Neural cell (in vitro differentiated cells): ENCODE data around the gene CD52. TPM values are rescaled to one million over a fixed set of nuclear protein-coding genes. Genes with fewer than 3 reads are reported as not detected.

Source experiments
- H2AFZ ChIP-seq: fragments of 200-600, 300-800 bp; sonication (generic), shearing (Covaris generic); 2 replicates; pipeline ENCODE4 v1.6.0; 2014; ENCODE audit warnings: low read depth, mild to moderate bottlenecking, antibody characterized with exemption, low read length, moderate library complexity
- H3F3A ChIP-seq: fragments of 200-600 bp; shearing (Covaris generic); 2 replicates; pipeline ENCODE4 v1.6.1; 2016; ENCODE audit warnings: mild to moderate bottlenecking, moderate library complexity, mixed read lengths, antibody characterized with exemption, low read length; ENCODE audit not compliant: insufficient read depth, poor library complexity, severe bottlenecking
- H3K27ac ChIP-seq: fragments of 200-600, 300-800 bp; sonication (generic), shearing (Covaris generic); 2 replicates; pipeline ENCODE4 v1.5.1; 2014; ENCODE audit warnings: mild to moderate bottlenecking, low read length, moderate library complexity
- H3K27me3 ChIP-seq: fragments of 300-800, 200-600 bp; sonication (generic), shearing (Covaris generic); 2 replicates; pipeline ENCODE4 v1.6.0; 2014; ENCODE audit warnings: mild to moderate bottlenecking, low read depth, low read length, moderate library complexity; ENCODE audit not compliant: insufficient read depth
- H3K36me3 ChIP-seq: fragments of 300-800, 200-600 bp; sonication (generic), shearing (Covaris generic); 2 replicates; pipeline ENCODE4 v1.5.1; 2014; ENCODE audit warnings: mild to moderate bottlenecking, antibody characterized with exemption, low read length, moderate library complexity; ENCODE audit not compliant: insufficient read depth
- H3K4me2 ChIP-seq: fragments of 300-800, 200-600 bp; sonication (generic), shearing (Covaris generic); 2 replicates; pipeline ENCODE4 v1.6.0; 2014; ENCODE audit warnings: mild to moderate bottlenecking, low read length
- H3K4me3 ChIP-seq: fragments of 300-800, 200-600 bp; sonication (generic), shearing (Covaris generic); 2 replicates; pipeline ENCODE4 v1.5.1; 2014; ENCODE audit warnings: mild to moderate bottlenecking, low read length, moderate library complexity
- H3K79me2 ChIP-seq: fragments of 200-600 bp; shearing (Covaris generic); replicated peaks from 2 replicates; pipeline ENCODE4 v1.6.0; 2014; ENCODE audit warnings: mild to moderate bottlenecking, low read length, moderate library complexity; ENCODE audit not compliant: insufficient read depth
- H3K9ac ChIP-seq: fragments of 300-800, 200-600 bp; sonication (generic), shearing (Covaris generic); 2 replicates; pipeline ENCODE4 v1.6.1; 2016; ENCODE audit warnings: mild to moderate bottlenecking, low read length, mixed read lengths
- H3K9me2 ChIP-seq: fragments of 200-600 bp; shearing (Covaris generic); 2 replicates; pipeline ENCODE4 v1.6.1; 2016; ENCODE audit warnings: mild to moderate bottlenecking, low read length, mixed read lengths; ENCODE audit not compliant: insufficient read depth
- H3K9me3 ChIP-seq: fragments of 200-600, 300-800 bp; sonication (generic), shearing (Covaris generic); 2 replicates; pipeline ENCODE4 v1.6.1; 2016; ENCODE audit warnings: mild to moderate bottlenecking, mixed run types, low read length, moderate library complexity, mixed read lengths
- H4K20me1 ChIP-seq: fragments of 200-600 bp; shearing (Covaris generic); 2 replicates; pipeline ENCODE4 v1.6.1; 2016; ENCODE audit warnings: mild to moderate bottlenecking, mixed run types; ENCODE audit not compliant: insufficient read depth
- EP300 ChIP-seq: fragments of 450-650 bp; conservative IDR thresholded peaks from 2 replicates; pipeline ENCODE4 v1.6.1; 2014; ENCODE audit warnings: antibody characterized with exemption, mild to moderate bottlenecking, moderate library complexity; ENCODE audit not compliant: poor library complexity, severe bottlenecking
- MXI1 ChIP-seq: fragments of 450-650 bp; conservative IDR thresholded peaks from 2 replicates; pipeline ENCODE4 v1.6.1; 2014; ENCODE audit warnings: antibody characterized with exemption, mild to moderate bottlenecking; ENCODE audit not compliant: poor library complexity, severe bottlenecking
- RAD21 ChIP-seq: fragments of 450-650 bp; conservative IDR thresholded peaks from 2 replicates; pipeline ENCODE4 v1.6.1; 2014; ENCODE audit warnings: antibody characterized with exemption, mild to moderate bottlenecking, moderate library complexity
- polyA plus RNA-seq: library from polyadenylated mRNA; depleted of rRNA; stranded (reverse); fragments of >200 nt; gene quantifications from 2 replicates; pipeline ENCODE4 v1.2.3, GENCODE V29; 2014
- TF ChIP-seq, protein P1 (sequence below): IDR thresholded peaks from 2 replicates; pipeline ENCODE4 v1.6.1; 2012; ENCODE audit warnings: borderline replicate concordance
- TF ChIP-seq, protein P2 (sequence below): fragments of 450-650 bp; IDR thresholded peaks from 2 replicates; pipeline ENCODE4 v1.5.1; 2014; ENCODE audit warnings: antibody characterized with exemption, mild to moderate bottlenecking, moderate library complexity; ENCODE audit not compliant: poor library complexity, severe bottlenecking

CD52 gene
- polyA plus RNA-seq, 1 donor from 2014 or later, result not detected

DNA sequence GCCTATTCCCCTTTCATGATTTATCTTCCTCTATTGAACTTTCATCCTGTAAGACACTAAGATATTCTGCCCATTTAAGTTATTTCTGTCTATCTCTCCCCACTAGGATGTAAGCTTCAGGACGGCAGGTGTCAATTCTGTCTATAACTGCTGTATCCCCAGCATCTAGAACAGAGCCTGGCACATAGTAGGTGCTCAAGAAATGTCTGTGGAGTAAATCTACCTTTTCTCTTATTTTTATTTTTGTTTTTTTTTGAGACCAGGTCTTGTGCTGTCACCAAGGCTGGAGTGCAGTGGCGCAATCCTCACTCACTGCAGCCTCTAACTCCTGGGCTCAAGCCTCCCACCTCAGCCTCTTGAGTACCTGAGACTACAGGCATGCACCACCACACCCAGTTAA, 5.6 kb downstream of the CD52 start:
- Histone ChIP-seq H3K4me2 (no peak overlapping the region), H3K27ac (no peak overlapping the region), H3K4me3 (no peak overlapping the region), H3K79me2 (no peaks in the 10 kb centered on the region), H3K9me3 (no peaks in the 10 kb centered on the region), H3K9me2 (no peaks in the 10 kb centered on the region), H3K27me3 (no peaks in the 10 kb centered on the region), H2AFZ (no peak overlapping the region), H3K9ac (no peak overlapping the region), H3F3A (no peaks in the 10 kb centered on the region), H4K20me1 (no peaks in the 10 kb centered on the region), H3K36me3 (no peaks in the 10 kb centered on the region)
- TF ChIP-seq RAD21, result no peak
- TF ChIP-seq, protein P1, sequence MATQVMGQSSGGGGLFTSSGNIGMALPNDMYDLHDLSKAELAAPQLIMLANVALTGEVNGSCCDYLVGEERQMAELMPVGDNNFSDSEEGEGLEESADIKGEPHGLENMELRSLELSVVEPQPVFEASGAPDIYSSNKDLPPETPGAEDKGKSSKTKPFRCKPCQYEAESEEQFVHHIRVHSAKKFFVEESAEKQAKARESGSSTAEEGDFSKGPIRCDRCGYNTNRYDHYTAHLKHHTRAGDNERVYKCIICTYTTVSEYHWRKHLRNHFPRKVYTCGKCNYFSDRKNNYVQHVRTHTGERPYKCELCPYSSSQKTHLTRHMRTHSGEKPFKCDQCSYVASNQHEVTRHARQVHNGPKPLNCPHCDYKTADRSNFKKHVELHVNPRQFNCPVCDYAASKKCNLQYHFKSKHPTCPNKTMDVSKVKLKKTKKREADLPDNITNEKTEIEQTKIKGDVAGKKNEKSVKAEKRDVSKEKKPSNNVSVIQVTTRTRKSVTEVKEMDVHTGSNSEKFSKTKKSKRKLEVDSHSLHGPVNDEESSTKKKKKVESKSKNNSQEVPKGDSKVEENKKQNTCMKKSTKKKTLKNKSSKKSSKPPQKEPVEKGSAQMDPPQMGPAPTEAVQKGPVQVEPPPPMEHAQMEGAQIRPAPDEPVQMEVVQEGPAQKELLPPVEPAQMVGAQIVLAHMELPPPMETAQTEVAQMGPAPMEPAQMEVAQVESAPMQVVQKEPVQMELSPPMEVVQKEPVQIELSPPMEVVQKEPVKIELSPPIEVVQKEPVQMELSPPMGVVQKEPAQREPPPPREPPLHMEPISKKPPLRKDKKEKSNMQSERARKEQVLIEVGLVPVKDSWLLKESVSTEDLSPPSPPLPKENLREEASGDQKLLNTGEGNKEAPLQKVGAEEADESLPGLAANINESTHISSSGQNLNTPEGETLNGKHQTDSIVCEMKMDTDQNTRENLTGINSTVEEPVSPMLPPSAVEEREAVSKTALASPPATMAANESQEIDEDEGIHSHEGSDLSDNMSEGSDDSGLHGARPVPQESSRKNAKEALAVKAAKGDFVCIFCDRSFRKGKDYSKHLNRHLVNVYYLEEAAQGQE, result no peak
- TF ChIP-seq, protein P2, sequence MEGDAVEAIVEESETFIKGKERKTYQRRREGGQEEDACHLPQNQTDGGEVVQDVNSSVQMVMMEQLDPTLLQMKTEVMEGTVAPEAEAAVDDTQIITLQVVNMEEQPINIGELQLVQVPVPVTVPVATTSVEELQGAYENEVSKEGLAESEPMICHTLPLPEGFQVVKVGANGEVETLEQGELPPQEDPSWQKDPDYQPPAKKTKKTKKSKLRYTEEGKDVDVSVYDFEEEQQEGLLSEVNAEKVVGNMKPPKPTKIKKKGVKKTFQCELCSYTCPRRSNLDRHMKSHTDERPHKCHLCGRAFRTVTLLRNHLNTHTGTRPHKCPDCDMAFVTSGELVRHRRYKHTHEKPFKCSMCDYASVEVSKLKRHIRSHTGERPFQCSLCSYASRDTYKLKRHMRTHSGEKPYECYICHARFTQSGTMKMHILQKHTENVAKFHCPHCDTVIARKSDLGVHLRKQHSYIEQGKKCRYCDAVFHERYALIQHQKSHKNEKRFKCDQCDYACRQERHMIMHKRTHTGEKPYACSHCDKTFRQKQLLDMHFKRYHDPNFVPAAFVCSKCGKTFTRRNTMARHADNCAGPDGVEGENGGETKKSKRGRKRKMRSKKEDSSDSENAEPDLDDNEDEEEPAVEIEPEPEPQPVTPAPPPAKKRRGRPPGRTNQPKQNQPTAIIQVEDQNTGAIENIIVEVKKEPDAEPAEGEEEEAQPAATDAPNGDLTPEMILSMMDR, result no peak

DNA sequence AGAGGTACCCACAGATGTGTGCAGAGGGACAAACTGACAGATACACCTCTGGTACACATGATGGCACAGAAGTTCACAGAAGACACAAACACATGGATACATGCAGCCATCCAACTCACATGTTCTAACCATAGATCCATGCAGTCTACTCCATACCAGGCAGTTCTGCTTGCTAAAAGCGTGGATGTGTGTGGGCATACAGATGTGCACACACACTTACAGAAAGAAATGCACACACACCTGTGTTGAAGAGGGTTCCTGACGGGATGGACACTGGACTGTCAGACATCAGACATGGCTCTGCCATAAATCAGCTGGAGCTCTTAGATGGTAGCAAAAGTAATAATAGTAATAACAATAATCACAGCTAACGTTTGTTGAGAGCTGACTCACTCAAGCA, 6.8 kb downstream of the CD52 start:
- Histone ChIP-seq H3K9me2 (no peaks in the 10 kb centered on the region), H3K9ac (no peak overlapping the region), H3K4me3 (no peak overlapping the region), H3K4me2 (no peak overlapping the region), H3K27me3 (no peaks in the 10 kb centered on the region), H3K79me2 (no peaks in the 10 kb centered on the region), H3K36me3 (no peaks in the 10 kb centered on the region), H4K20me1 (no peaks in the 10 kb centered on the region), H3F3A (no peaks in the 10 kb centered on the region), H3K27ac (no peak overlapping the region), H2AFZ (no peak overlapping the region), H3K9me3 (no peaks in the 10 kb centered on the region)
- TF ChIP-seq EP300 (no peak), MXI1 (no peak)
- TF ChIP-seq, protein P1, result no peak
